ENCODE data around the gene OR6C2. TPM values are rescaled to one million over a fixed set of nuclear protein-coding genes. Genes with fewer than 3 reads are reported as not detected.
"Not testable (repeated sequence)": the region's sequence is repeated elsewhere in the genome, so short reads cannot be mapped to it uniquely, and the experiment has no call there.

OR6C2 gene
- total RNA-seq, 1 donor from 2014 or later, result not detected

DNA sequence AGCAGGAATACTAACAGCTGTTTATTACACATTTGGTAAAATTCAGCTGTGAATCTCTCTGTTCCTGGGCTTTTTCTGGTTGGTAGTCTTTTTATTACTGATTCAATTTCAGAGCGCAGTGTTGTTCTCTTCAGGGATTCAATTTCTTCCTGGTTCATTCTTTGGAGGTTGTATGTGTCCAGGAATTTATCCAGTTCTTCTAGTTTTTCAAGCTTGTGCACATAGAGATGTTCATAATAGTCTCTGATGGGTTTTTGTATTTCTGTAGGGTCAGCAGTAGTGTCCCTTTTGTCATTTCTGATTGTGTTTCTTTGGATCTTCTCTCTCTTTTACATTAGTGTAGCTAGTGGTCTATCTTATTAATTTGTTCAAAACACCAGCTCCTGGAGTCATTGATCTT is 26.9 kb upstream of the OR6C2 start:
- no peak overlapping the region for H3K4me3 ChIP-seq (ENCODE audit: low read depth, low read length)
- no peak for DNase-seq (ENCODE audit: low read depth)
- TF ChIP-seq, protein P1, sequence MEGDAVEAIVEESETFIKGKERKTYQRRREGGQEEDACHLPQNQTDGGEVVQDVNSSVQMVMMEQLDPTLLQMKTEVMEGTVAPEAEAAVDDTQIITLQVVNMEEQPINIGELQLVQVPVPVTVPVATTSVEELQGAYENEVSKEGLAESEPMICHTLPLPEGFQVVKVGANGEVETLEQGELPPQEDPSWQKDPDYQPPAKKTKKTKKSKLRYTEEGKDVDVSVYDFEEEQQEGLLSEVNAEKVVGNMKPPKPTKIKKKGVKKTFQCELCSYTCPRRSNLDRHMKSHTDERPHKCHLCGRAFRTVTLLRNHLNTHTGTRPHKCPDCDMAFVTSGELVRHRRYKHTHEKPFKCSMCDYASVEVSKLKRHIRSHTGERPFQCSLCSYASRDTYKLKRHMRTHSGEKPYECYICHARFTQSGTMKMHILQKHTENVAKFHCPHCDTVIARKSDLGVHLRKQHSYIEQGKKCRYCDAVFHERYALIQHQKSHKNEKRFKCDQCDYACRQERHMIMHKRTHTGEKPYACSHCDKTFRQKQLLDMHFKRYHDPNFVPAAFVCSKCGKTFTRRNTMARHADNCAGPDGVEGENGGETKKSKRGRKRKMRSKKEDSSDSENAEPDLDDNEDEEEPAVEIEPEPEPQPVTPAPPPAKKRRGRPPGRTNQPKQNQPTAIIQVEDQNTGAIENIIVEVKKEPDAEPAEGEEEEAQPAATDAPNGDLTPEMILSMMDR (conservative IDR thresholded peaks at IDR 0.05; ENCODE audit: low read depth, low read length), result no peak

DNA sequence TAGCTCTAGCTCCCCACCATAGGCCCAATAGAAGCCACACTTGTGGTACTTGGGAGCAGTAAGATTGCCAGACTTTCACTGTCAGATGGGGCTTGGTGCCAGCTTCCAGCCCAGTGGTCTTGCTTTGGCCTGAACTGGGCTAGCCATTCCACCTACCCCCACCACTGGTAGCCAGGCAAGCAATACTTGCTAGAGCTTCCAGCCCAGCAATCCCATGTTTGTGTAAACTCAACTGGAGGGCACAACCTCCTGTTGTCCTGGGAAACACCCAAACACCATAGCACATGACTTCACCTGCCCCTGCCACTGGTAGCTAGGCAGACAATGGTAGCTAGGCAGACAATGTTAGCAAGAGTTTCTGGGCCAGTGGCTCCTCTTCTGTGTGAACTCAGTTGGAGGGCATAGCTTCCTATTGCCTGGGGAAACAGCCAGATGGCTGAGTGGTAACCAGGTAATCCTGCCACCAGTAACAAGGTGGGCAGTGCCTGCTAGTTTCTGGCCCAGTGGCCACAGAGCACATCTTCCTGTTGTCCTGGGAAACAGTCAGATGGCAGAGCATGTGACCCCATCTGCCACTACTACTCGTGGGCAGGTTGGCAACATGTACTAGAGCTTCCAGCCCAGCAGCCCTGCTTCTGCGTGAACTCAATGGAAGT is 23.4 kb upstream of the OR6C2 start:
- DNase-seq (ENCODE audit: low read depth), result peak; percentile 9
- TF ChIP-seq, protein P1 (conservative IDR thresholded peaks at IDR 0.05; ENCODE audit: low read depth, low read length), result no peak
- H3K4me3 ChIP-seq (ENCODE audit: low read depth, low read length), result no peak overlapping the region

DNA sequence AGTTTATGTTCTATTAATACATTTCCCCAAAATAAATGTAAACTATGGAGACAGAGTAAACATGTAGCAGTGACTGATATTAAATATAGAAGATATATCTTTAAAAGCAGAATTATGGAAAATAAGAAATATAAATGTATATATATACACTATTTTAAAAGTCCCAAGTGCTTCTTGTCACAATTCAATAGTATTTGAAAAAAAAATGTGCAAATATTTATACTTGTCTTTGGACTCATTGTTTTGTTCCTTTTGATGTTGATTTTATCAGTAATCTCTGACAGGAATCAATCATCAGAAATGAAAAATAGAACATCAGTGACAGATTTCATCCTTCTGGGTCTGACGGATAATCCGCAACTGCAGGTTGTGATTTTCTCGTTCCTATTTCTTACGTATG is 17.9 kb upstream of the OR6C2 start, which contains the start of gene OR6C76:
OR6C76 (plus strand) TSS at position 301 of the 400 bp plus-strand sequence; CDS start at position 301, 0 bp downstream.
- TF ChIP-seq, protein P1 (conservative IDR thresholded peaks at IDR 0.05; ENCODE audit: low read depth, low read length), result no peak
- DNase-seq (ENCODE audit: low read depth), result no peak
- H3K4me3 ChIP-seq (ENCODE audit: low read depth, low read length), result no peak within 1 kb of the TSS

DNA sequence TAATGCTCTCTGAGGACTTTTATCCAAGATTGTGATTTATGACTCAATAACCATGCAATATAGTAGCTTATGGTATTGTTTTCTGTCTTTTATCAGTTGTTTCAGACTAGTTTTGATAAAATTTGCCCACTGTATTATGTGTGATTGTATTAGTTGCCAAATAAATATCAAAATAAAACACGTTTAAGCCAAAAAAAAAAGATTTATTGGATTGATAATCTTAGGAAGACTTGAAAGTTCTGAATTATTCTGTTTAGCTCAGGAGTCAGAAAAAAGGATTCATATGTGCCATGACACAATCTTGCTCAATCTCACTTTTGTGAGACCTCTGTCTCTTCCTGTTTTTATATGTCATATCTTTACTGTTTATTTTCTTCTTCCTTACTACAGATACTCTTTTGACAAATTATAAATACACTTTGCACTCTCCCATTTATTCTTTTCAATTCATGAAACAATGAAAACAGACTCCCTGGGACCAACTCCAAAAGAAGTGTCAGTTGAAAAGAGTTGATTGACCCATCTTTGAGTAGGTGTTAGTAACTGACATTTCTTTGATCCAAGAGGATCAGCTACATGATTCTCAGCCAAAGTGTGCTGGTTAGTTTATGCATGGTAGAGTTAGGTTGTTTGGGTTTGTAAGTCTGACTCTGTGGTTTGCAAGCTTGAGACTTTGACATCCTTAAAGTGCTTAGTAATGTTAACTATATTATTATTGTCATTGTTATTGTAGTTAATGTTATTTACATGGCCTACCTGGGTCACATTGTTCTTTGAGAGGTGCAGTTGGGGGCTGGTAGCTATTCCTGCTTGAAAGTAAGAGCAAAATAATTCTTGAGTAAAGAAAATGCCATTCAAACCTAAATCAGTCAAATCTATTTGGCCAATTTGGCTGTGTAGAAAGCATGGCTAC is 15.3 kb upstream of the OR6C2 start:
- DNase-seq (ENCODE audit: low read depth), result no peak
- TF ChIP-seq, protein P1 (conservative IDR thresholded peaks at IDR 0.05; ENCODE audit: low read depth, low read length), result no peak
- no peak overlapping the region for H3K4me3 ChIP-seq (ENCODE audit: low read depth, low read length)

DNA sequence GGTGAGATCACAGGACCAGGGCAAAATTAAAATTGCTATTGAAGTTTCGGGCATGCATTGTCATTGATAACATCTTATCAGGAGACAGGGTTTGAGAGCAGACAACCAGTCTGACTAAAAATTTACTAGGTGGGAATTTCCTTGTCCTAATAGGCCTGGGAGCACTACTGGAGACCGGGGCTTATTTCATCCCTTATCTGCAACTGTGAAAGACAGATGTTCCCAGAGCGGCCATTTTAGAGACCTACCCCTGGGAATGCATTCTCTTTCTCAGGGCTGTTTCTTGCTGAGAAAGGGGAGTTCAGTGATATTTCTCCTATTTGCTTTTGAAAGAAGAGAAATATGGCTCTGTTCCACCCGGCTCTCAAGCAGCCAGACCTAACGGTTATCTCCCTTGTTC is 2.6 kb upstream of the OR6C2 start:
- H3K4me3 ChIP-seq (ENCODE audit: low read depth, low read length); DNase-seq (ENCODE audit: low read depth): not testable (repeated sequence)

DNA sequence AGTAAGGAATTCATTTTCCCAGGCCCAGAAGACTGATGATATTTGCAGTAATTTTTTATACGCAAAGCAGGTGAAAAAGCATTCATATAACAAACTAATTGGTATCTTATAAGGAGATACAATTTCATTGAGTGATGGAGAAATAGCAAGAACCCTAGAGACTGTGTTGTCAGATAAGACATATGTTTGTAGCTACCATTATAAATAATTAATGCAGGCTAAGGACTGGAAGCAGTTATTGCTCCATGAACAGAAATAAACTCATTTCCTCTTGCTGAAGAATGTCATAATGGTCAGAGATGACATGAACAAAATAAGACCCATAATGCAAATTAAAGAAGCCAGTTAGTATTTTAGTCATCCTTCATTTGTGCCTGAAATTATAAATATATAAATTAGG is 1.5 kb downstream of the OR6C2 start:
- no peak for DNase-seq (ENCODE audit: low read depth)
- TF ChIP-seq, protein P1 (conservative IDR thresholded peaks at IDR 0.05; ENCODE audit: low read depth, low read length), result no peak
- H3K4me3 ChIP-seq (ENCODE audit: low read depth, low read length), result no peak overlapping the region

DNA sequence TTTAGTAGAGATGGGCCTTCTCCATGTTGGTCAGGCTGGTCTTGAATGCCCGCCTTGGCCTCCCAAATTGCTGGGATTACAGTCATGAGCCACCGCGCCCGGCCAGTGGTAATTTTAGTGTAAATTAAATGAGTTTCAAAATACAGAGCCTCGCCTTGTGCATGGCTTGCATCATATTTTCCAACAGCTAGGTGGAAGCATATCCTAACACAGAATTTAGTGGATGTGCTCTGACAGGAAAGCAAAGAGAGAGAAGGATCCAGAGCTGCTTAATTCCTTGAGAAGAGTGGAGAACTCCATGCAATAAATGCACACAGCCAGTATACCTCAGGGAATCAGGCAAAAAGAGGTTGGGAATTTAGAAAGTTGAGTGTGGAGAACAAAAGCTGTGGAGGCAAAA is 2.5 kb downstream of the OR6C2 start:
- H3K4me3 ChIP-seq (ENCODE audit: low read depth, low read length), result no peak overlapping the region
- TF ChIP-seq, protein P1 (conservative IDR thresholded peaks at IDR 0.05; ENCODE audit: low read depth, low read length), result no peak
- DNase-seq (ENCODE audit: low read depth), result no peak
